H9 (cell line): Measurements from ENCODE around the gene LRRC28. TPM values are rescaled to one million over a fixed set of nuclear protein-coding genes. Genes with fewer than 3 reads are reported as not detected.

Source experiments
- DNase-seq: peaks from one replicate; pipeline ENCODE4 v3.0.0-alpha.2; 2017
- H2AFZ ChIP-seq: one replicate; pipeline ENCODE4 v1.6.1; 2013; ENCODE audit warnings: mild to moderate bottlenecking, low read length, control low read depth, moderate library complexity
- H2AK5ac ChIP-seq: 2 replicates; pipeline ENCODE4 v1.6.1; 2013; ENCODE audit warnings: low read length, control low read depth, mixed read lengths; ENCODE audit not compliant: insufficient read length
- H2BK120ac ChIP-seq: one replicate; pipeline ENCODE4 v1.6.1; 2013; ENCODE audit warnings: low read depth, mild to moderate bottlenecking, low read length, control low read depth, inconsistent platforms; ENCODE audit not compliant: poor library complexity, severe bottlenecking
- H2BK12ac ChIP-seq: 2 replicates; pipeline ENCODE4 v1.6.1; 2013; ENCODE audit warnings: low read length, control low read depth, mixed read lengths, low read depth; ENCODE audit not compliant: insufficient read length
- H2BK15ac ChIP-seq: 2 replicates; pipeline ENCODE4 v1.6.1; 2013; ENCODE audit warnings: low read depth, low read length, control low read depth
- H2BK20ac ChIP-seq: one replicate; pipeline ENCODE4 v1.6.1; 2013; ENCODE audit warnings: low read depth, mild to moderate bottlenecking, low read length, control low read depth, inconsistent platforms; ENCODE audit not compliant: poor library complexity, severe bottlenecking
- H2BK5ac ChIP-seq: 2 replicates; pipeline ENCODE4 v1.6.1; 2013; ENCODE audit warnings: low read length, control low read depth, mixed read lengths; ENCODE audit not compliant: insufficient read length
- H3K14ac ChIP-seq: 2 replicates; pipeline ENCODE4 v1.6.1; 2013; ENCODE audit warnings: low read length, control low read depth; ENCODE audit not compliant: insufficient read depth
- H3K18ac ChIP-seq: 2 replicates; pipeline ENCODE4 v1.6.1; 2013; ENCODE audit warnings: low read depth, mild to moderate bottlenecking, mixed read lengths, low read length, control low read depth; ENCODE audit not compliant: insufficient read length
- H3K23ac ChIP-seq: 2 replicates; pipeline ENCODE4 v1.6.1; 2013; ENCODE audit warnings: low read length, control low read depth, mixed read lengths, low read depth; ENCODE audit not compliant: insufficient read length
- H3K23me2 ChIP-seq: 2 replicates; pipeline ENCODE4 v1.6.1; 2013; ENCODE audit warnings: low read depth, mild to moderate bottlenecking, mixed read lengths, low read length, control low read depth; ENCODE audit not compliant: insufficient read length, poor library complexity, severe bottlenecking
- H3K27ac ChIP-seq: 2 replicates; pipeline ENCODE4 v1.5.1; 2013; ENCODE audit warnings: low read length, control low read depth, mixed read lengths, low read depth; ENCODE audit not compliant: insufficient read length
- H3K27me3 ChIP-seq: 2 replicates; pipeline ENCODE4 v1.6.1; 2013; ENCODE audit warnings: low read length, control low read depth, inconsistent platforms; ENCODE audit not compliant: insufficient read depth
- H3K4ac ChIP-seq: 2 replicates; pipeline ENCODE4 v1.6.1; 2013; ENCODE audit warnings: low read depth, mild to moderate bottlenecking, control low read depth, inconsistent platforms, low read length, moderate library complexity
- H3K4me1 ChIP-seq: 2 replicates; pipeline ENCODE4 v1.6.1; 2013; ENCODE audit warnings: low read length, control low read depth, inconsistent platforms; ENCODE audit not compliant: insufficient read depth
- H3K4me2 ChIP-seq: 2 replicates; pipeline ENCODE4 v1.6.1; 2013; ENCODE audit warnings: low read length, control low read depth, mixed read lengths; ENCODE audit not compliant: insufficient read length, insufficient read depth
- H3K56ac ChIP-seq: 2 replicates; pipeline ENCODE4 v1.6.1; 2013; ENCODE audit warnings: low read depth, mild to moderate bottlenecking, mixed read lengths, low read length, control low read depth; ENCODE audit not compliant: insufficient read length
- H3K79me1 ChIP-seq: 2 replicates; pipeline ENCODE4 v1.6.1; 2013; ENCODE audit warnings: low read depth, mild to moderate bottlenecking, moderate library complexity, low read length, control low read depth, inconsistent platforms; ENCODE audit not compliant: insufficient read depth, poor library complexity, severe bottlenecking
- H3K79me2 ChIP-seq: 2 replicates; pipeline ENCODE4 v1.6.1; 2013; ENCODE audit warnings: low read length, control low read depth, inconsistent platforms; ENCODE audit not compliant: insufficient read depth
- H3K9ac ChIP-seq: 2 replicates; pipeline ENCODE4 v1.6.1; 2013; ENCODE audit warnings: low read length, control low read depth, mixed read lengths; ENCODE audit not compliant: insufficient read length; ENCODE audit errors: extremely low read depth
- H3K9me3 ChIP-seq: one replicate; pipeline ENCODE4 v1.6.1; 2013; ENCODE audit warnings: low read depth, low read length, inconsistent platforms; ENCODE audit not compliant: control insufficient read depth
- H3T11ph ChIP-seq: one replicate; pipeline ENCODE4 v1.6.1; 2013; ENCODE audit warnings: mild to moderate bottlenecking, low read length, control low read depth, inconsistent platforms
- H4K20me1 ChIP-seq: one replicate; pipeline ENCODE4 v1.6.1; 2013; ENCODE audit not compliant: control insufficient read depth, insufficient read length, insufficient read depth
- H4K5ac ChIP-seq: 2 replicates; pipeline ENCODE4 v1.6.1; 2013; ENCODE audit warnings: low read depth, mild to moderate bottlenecking, mixed read lengths, low read length, control low read depth; ENCODE audit not compliant: insufficient read length
- H4K8ac ChIP-seq: replicated peaks from 2 replicates; pipeline ENCODE4 v1.6.1; 2013; ENCODE audit warnings: low read length, control low read depth, mixed read lengths, low read depth; ENCODE audit not compliant: insufficient read length
- H4K91ac ChIP-seq: 2 replicates; pipeline ENCODE4 v1.6.1; 2013; ENCODE audit warnings: low read depth, mild to moderate bottlenecking, moderate library complexity, mixed read lengths, low read length, control low read depth; ENCODE audit not compliant: insufficient read length
- H3K27ac Mint-ChIP-seq, 3 experiments: 2 replicates in 2 of 3; 3 replicates in 1 of 3; pipeline ENCODE4 v1.8.0; 2020 to 2021; ENCODE audit warnings: mixed read lengths in 3 of 3, mild to moderate bottlenecking in 1 of 3, moderate library complexity in 1 of 3
- H3K27me3 Mint-ChIP-seq: 2 replicates; pipeline ENCODE4 v1.8.0; 2021; ENCODE audit warnings: low read depth, mild to moderate bottlenecking, moderate library complexity, mixed read lengths
- H3K36me3 Mint-ChIP-seq, 3 experiments: 2 replicates in 2 of 3; 3 replicates in 1 of 3; pipeline ENCODE4 v1.8.0; 2020 to 2021; ENCODE audit warnings: low read depth in 3 of 3, mixed read lengths in 3 of 3; ENCODE audit not compliant: insufficient read depth in 1 of 3
- H3K4me1 Mint-ChIP-seq, 2 experiments: 2 replicates each; pipeline ENCODE4 v1.8.0; 2020; ENCODE audit warnings: mixed read lengths in 2 of 2
- H3K4me3 Mint-ChIP-seq, 2 experiments: 2 replicates in 1 of 2; 3 replicates in 1 of 2; pipeline ENCODE4 v1.8.0; 2020 to 2021; ENCODE audit warnings: mild to moderate bottlenecking in 2 of 2, mixed read lengths in 2 of 2, moderate library complexity in 1 of 2
- H3K9me3 Mint-ChIP-seq, 2 experiments: 2 replicates in 1 of 2; 3 replicates in 1 of 2; pipeline ENCODE4 v1.8.0; 2020; ENCODE audit warnings: mild to moderate bottlenecking in 2 of 2, mixed read lengths in 2 of 2, moderate library complexity in 1 of 2
- CTCF ChIP-seq: fragments of 200-600 bp; sonication (generic); conservative IDR thresholded peaks from 3 replicates; pipeline ENCODE4 v1.8.0; 2021; ENCODE audit warnings: antibody characterized with exemption, mild to moderate bottlenecking
- total RNA-seq: library from RNA; stranded (reverse); gene quantifications from 2 replicates; pipeline ENCODE4 v1.2.1, GENCODE V29; 2021

LRRC28 gene
- total RNA-seq, 1 experiment from 2014 or later = 17.6 TPM

- no peak overlapping the region for H3K4me2 ChIP-seq
Observed at GRCh38 chr15:99295840-99296239, 44.6 kb downstream of the LRRC28 start.

More at GRCh38 chr15:99295840-99296239, 44.6 kb downstream of the LRRC28 start:
- Histone ChIP-seq H4K5ac (no peak overlapping the region), H3K18ac (no peak overlapping the region), H3K79me1 (no peaks in the 10 kb centered on the region), H2BK20ac (no peak overlapping the region), H2BK12ac (no peak overlapping the region), H2AFZ (no peak overlapping the region), H3K27me3 (no peaks in the 10 kb centered on the region), H3K4me1 (peaks cover 2% of the 10 kb centered on the region; the same call in 1 of the 2 replicates), H2BK5ac (no peak overlapping the region), H4K91ac (no peak overlapping the region), H2AK5ac (no peak overlapping the region), H3K23me2 (no peaks in the 10 kb centered on the region), H3T11ph (no peak overlapping the region), H3K79me2 (no peaks in the 10 kb centered on the region), H3K56ac (no peak overlapping the region), H3K14ac (no peak overlapping the region), H2BK120ac (no peak overlapping the region), H4K8ac (no peak overlapping the region), H4K20me1 (no peaks in the 10 kb centered on the region), H3K9ac (no peak overlapping the region), H3K23ac (no peak overlapping the region), H3K27ac (no peak overlapping the region), H3K9me3 (no peaks in the 10 kb centered on the region), H3K4ac (no peak overlapping the region), H2BK15ac (no peak overlapping the region)
- H3K4me3 Mint-ChIP-seq = no peak overlapping the region
- H3K4me1 Mint-ChIP-seq = peaks cover 19 to 20% of the 10 kb centered on the region in 2 experiments
- H3K36me3 Mint-ChIP-seq = peaks cover 22 to 28% (median 24%) of the 10 kb centered on the region in 3 experiments
- TF ChIP-seq CTCF = no peak
- H3K9me3 Mint-ChIP-seq = peaks cover 12 to 14% of the 10 kb centered on the region in 2 experiments
- H3K27ac Mint-ChIP-seq = peak overlapping the region; percentile 8 to 61 (median 40); a peak in 3 of 7 replicates
- no peaks in the 10 kb centered on the region for H3K27me3 Mint-ChIP-seq
- no peak for DNase-seq
